ENCODE data around the gene SULT4A1. TPM values are rescaled to one million over a fixed set of nuclear protein-coding genes. Genes with fewer than 3 reads are reported as not detected.

SULT4A1 gene
- total RNA-seq, 6 donors from 2014 or later = not detected

DNA sequence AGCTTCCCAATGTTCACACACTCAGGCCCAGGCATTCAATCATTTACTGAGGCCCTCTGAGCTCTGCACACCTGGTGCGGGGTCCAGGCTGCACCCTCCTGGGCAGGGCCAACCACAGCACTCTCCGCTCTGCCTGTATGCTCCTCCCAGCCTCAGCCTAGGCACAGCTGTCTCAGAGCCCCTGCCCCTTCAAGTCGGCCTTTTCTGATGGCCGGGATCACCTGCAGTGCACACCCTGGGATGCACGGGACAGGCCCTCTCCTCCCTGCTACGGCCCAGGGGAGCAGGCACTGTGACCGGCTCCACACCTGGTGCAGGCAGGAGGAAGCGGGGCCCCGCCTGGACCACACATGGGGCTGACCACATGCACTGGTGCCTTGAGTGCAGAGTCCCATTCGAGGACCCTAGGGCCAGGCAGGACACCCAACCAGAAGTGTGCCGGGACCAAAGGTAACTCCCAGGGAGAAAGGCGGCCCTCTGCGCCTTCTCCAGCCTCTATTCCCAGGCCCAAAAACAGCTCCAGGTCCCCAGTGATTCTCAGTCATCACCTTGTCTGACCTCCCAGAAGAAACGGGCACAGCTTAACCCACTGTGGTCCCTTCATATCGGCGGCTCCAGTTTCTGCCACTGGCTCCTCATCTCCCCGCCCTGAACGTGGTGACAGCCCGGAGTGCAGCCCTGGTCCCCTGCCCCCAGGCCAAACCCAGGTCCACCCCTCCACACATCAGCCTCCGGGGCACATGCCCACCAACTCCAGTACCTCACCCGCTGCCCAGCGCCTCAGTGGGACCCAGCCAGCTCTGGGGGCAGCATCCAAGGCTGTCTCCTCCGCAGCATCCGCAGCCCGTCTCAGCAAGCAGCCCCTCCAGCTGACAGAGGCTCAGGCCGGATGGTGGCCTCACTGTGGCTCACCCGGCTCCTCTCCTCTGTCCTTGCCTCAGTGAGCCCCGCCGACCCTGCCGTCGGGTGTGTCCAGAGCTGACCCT is 17.5 kb downstream of the SULT4A1 start:
- no peak overlapping the region for H3K27ac ChIP-seq
- peak in 1 of 2 donors; percentile 62 for DNase-seq
- no peaks in the 10 kb centered on the region for H3K4me1 ChIP-seq
- H3K36me3 ChIP-seq = no peaks in the 10 kb centered on the region
- no peak for ATAC-seq (ENCODE audit: low FRiP score in 2 of 2)
- H3K27me3 ChIP-seq = no peaks in the 10 kb centered on the region
- TF ChIP-seq EP300 (IDR thresholded peaks at IDR 0.05) = no peak
- H3K4me3 ChIP-seq = no peak overlapping the region
- 79 to 88% methylated on average over 11 to 25 of the region's 31 CpGs for WGBS, 2 donors
- H3K9me3 ChIP-seq = no peaks in the 10 kb centered on the region

GRCh38 chr22:43843783-43844530 is 18.4 kb downstream of the SULT4A1 start:
- ATAC-seq (ENCODE audit: low FRiP score in 2 of 2) (no peak), DNase-seq (no peak)
- H3K9me3 ChIP-seq = no peaks in the 10 kb centered on the region
- no peak overlapping the region for H3K4me3 ChIP-seq
- TF ChIP-seq EP300 (IDR thresholded peaks at IDR 0.05) (no peak), POLR2AphosphoS5 (IDR thresholded peaks at IDR 0.05) (no peak), POLR2A (IDR thresholded peaks at IDR 0.05) (no peak), CTCF (IDR thresholded peaks at IDR 0.05) (no peak)
- no peaks in the 10 kb centered on the region for H3K36me3 ChIP-seq
- no peaks in the 10 kb centered on the region for H3K27me3 ChIP-seq
- H3K4me1 ChIP-seq = no peaks in the 10 kb centered on the region
- H3K27ac ChIP-seq = no peak overlapping the region
- WGBS, 2 donors = 86 to 89% methylated on average over 10 to 21 of the region's 21 CpGs

DNA sequence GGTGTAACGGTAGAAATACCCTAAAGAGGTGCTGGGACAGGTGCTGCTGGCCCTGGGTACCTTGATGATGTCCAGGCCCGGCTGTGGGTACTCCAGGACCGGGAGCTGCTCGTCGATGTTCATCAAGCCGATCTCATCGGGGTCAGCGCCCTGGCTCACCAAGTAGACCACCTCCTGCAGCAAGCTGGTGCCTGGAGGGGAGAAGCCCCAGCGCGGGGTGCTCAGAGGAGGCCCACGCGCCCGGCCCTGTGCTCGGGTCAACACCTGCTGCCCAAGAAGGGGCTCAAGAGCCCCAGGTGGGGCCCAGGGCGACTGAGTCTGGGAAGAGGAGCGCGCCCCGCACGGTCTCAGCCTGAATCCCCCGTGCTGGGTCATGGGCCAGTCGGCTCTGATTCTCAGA is 20.6 kb downstream of the SULT4A1 start:
- H3K4me3 ChIP-seq = no peak overlapping the region
- H3K4me1 ChIP-seq = no peaks in the 10 kb centered on the region
- WGBS, 2 donors = 92% methylated on average over 13 to 19 of the region's 21 CpGs
- TF ChIP-seq POLR2AphosphoS5 (IDR thresholded peaks at IDR 0.05) (no peak), EP300 (IDR thresholded peaks at IDR 0.05) (no peak)
- no peaks in the 10 kb centered on the region for H3K36me3 ChIP-seq
- no peak overlapping the region for H3K27ac ChIP-seq
- H3K9me3 ChIP-seq = no peaks in the 10 kb centered on the region
- H3K27me3 ChIP-seq = no peaks in the 10 kb centered on the region
- ATAC-seq (ENCODE audit: low FRiP score in 2 of 2) = no peak
- peak in 1 of 2 donors; percentile 74 for DNase-seq

- ATAC-seq (ENCODE audit: low FRiP score in 2 of 2) (no peak), DNase-seq (no peak)
- 85 to 86% methylated on average over 8 to 16 of the region's 16 CpGs for WGBS, 2 donors
- TF ChIP-seq EP300 (IDR thresholded peaks at IDR 0.05) = no peak
- TF ChIP-seq CTCF (IDR thresholded peaks at IDR 0.05) = no peak
- H3K27me3 ChIP-seq = no peaks in the 10 kb centered on the region
- no peak overlapping the region for H3K4me3 ChIP-seq
- H3K9me3 ChIP-seq = no peaks in the 10 kb centered on the region
- no peaks in the 10 kb centered on the region for H3K4me1 ChIP-seq
- no peaks in the 10 kb centered on the region for H3K36me3 ChIP-seq
- H3K27ac ChIP-seq = no peak overlapping the region
Measured at GRCh38 chr22:43840851-43841250, 21.5 kb downstream of the SULT4A1 start.

DNA sequence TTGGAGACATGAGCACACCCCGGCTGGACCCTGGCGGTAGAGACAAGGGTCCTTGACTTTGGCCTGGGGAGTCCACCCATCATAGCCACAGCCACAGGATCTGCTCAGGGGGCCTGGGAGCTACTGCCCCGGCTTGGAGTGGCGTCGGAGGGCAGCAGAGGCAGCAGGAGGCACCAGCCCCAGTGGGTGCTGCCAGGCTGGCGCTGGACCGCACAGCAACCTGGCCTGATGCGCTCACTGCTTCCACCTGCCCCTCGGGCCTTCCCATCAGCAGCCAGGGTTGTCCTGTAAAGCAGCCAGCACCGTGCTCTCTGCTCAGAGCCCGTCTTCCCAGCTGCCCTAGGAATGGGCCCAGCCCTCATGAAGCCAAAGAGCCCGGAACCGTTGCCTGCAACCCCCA is 21.9 kb downstream of the SULT4A1 start:
- no peak for ATAC-seq (ENCODE audit: low FRiP score in 2 of 2)
- WGBS, 2 donors = 82 to 91% methylated on average over 5 to 10 of the region's 13 CpGs

More for the DNA sequence above, 21.9 kb downstream of the SULT4A1 start:
- Histone ChIP-seq H3K9me3 (no peaks in the 10 kb centered on the region), H3K36me3 (no peaks in the 10 kb centered on the region), H3K4me3 (no peak overlapping the region), H3K27me3 (no peaks in the 10 kb centered on the region), H3K4me1 (no peaks in the 10 kb centered on the region), H3K27ac (no peak overlapping the region)
- DNase-seq = no peak
- TF ChIP-seq POLR2AphosphoS5 (IDR thresholded peaks at IDR 0.05) (no peak), EP300 (IDR thresholded peaks at IDR 0.05) (no peak), POLR2A (IDR thresholded peaks at IDR 0.05) (no peak), CTCF (IDR thresholded peaks at IDR 0.05) (no peak)
